IMR-90 (cell line): ENCODE data around the gene GPLD1.

Source experiments
- BHLHE40 ChIP-seq: fragments of 150-350 bp; IDR thresholded peaks from 2 replicates; pipeline ENCODE4 v1.6.1; 2016; ENCODE audit warnings: mild to moderate bottlenecking, low read depth, low read length
- CEBPB ChIP-seq: IDR thresholded peaks from 2 replicates; pipeline ENCODE4 v1.6.1; 2012; ENCODE audit warnings: low read depth, low read length, improper control_type of control experiment
- CTCF ChIP-seq: conservative IDR thresholded peaks from 2 replicates; pipeline ENCODE4 v1.5.1; 2012; ENCODE audit warnings: mild to moderate bottlenecking, low read depth, low read length, improper control_type of control experiment
- ELK1 ChIP-seq: fragments of 150-350 bp; IDR thresholded peaks from 2 replicates; pipeline ENCODE4 v1.6.1; 2016; ENCODE audit warnings: low read depth, mild to moderate bottlenecking, low read length, moderate library complexity, borderline replicate concordance
- MAZ ChIP-seq: IDR thresholded peaks from 2 replicates; pipeline ENCODE4 v1.6.1; 2012; ENCODE audit warnings: low read depth, mild to moderate bottlenecking, low read length, improper control_type of control experiment, moderate library complexity, borderline replicate concordance
- MXI1 ChIP-seq: IDR thresholded peaks from 2 replicates; pipeline ENCODE4 v1.6.1; 2012; ENCODE audit warnings: low read depth, mild to moderate bottlenecking, low read length, moderate library complexity, borderline replicate concordance
- POLR2A ChIP-seq: IDR thresholded peaks from 2 replicates; pipeline ENCODE4 v1.6.1; 2012; ENCODE audit warnings: mild to moderate bottlenecking, low read depth, low read length
- RAD21 ChIP-seq: IDR thresholded peaks from 2 replicates; pipeline ENCODE4 v1.6.1; 2012; ENCODE audit warnings: low read length, improper control_type of control experiment
- RCOR1 ChIP-seq: IDR thresholded peaks from 2 replicates; pipeline ENCODE4 v1.6.1; 2012; ENCODE audit warnings: mild to moderate bottlenecking, low read length, improper control_type of control experiment; ENCODE audit not compliant: insufficient replicate concordance
- RFX5 ChIP-seq: IDR thresholded peaks from 2 replicates; pipeline ENCODE4 v1.8.0; 2012; ENCODE audit warnings: low read depth, mild to moderate bottlenecking, low read length, moderate library complexity
- USF2 ChIP-seq: fragments of 150-350 bp; IDR thresholded peaks from 2 replicates; pipeline ENCODE4 v1.6.1; 2017; ENCODE audit warnings: mild to moderate bottlenecking, antibody characterized with exemption, low read length, low read depth

GRCh38 chr6:24382220-24382540, 107.2 kb downstream of the GPLD1 start:
- TF ChIP-seq CEBPB, result no peak
- no peak for TF ChIP-seq CTCF
- TF ChIP-seq USF2, result no peak
- TF ChIP-seq RFX5, result no peak
- TF ChIP-seq POLR2A, result no peak
- no peak for TF ChIP-seq ELK1
- TF ChIP-seq MAZ, result no peak
- no peak for TF ChIP-seq MXI1
- TF ChIP-seq RCOR1, result no peak
- TF ChIP-seq RAD21, result no peak
- no peak for TF ChIP-seq BHLHE40
